ENCODE data around the gene AADACL4.
"Not testable (repeated sequence)": the region's sequence is repeated elsewhere in the genome, so short reads cannot be mapped to it uniquely, and the experiment has no call there.

Gene AADACL4

GRCh38 chr1:12674358-12674757, 30.5 kb downstream of the AADACL4 start:
- H3K27ac ChIP-seq: no peak overlapping the region
- no peak overlapping the region for H3K4me3 ChIP-seq
- H3K27me3 ChIP-seq: peaks cover 0 to 4% of the 10 kb centered on the region in 2 donors
- TF ChIP-seq CTCF (IDR thresholded peaks at IDR 0.05): no peak
- peaks cover 0 to 24% (median 12%) of the 10 kb centered on the region in 4 donors for H3K4me1 ChIP-seq
- H3K9me3 ChIP-seq: no peaks in the 10 kb centered on the region
- intact Hi-C loops (cut with DNase I; ENCODE audit: low total_unique reads): no loop called here
- DNase-seq: no peak
- no peaks in the 10 kb centered on the region for H3K36me3 ChIP-seq

DNA sequence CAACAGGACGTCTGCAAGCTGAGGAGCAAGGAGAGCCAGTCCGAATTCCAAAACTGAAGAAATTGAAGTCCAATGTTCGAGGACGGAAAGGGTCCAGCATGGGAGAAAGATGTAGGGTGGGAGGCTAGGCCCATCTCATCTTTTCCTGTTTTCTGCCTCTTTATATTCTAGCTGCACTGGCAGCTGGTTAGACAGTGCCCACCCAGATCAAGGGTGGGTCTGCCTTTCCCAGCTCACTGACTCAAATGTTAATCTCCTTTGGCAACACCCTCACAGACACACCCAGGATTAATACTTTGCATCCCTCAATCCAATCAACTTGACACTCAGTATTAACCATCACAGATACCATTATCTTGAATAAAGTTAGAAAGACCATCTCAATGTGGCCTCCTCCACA, 32.2 kb downstream of the AADACL4 start:
- H3K4me3 ChIP-seq: not testable (repeated sequence)

DNA sequence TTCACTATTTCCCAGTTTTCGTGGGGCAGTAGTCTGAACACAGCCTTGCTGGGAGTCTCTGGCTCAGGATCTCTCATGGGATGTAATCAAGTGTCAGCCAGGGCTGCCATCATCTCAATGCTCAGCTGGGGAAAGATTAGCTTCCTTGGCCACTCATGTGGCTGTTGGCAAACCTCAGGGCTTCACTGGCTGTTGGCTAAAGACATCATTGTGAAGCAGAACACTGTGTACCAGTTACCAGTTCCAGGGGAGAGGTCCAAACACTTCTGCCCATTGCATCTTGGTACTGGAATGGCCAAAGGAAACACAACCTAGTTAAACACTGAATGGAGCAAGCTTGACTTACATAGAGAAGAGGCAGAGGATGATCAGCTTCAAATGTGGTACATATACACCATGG, 33.7 kb downstream of the AADACL4 start:
- intact Hi-C loops (cut with DNase I; ENCODE audit: low total_unique reads): no loop called here
- H3K27me3 ChIP-seq: peaks cover 0 to 4% of the 10 kb centered on the region in 2 donors
- peaks cover 0 to 24% (median 12%) of the 10 kb centered on the region in 4 donors for H3K4me1 ChIP-seq
- H3K4me3 ChIP-seq: no peak overlapping the region
- no peaks in the 10 kb centered on the region for H3K36me3 ChIP-seq
- no peak for TF ChIP-seq CTCF (IDR thresholded peaks at IDR 0.05)
- DNase-seq: peak; percentile 72 to 87
- H3K9me3 ChIP-seq: no peaks in the 10 kb centered on the region
- peak overlapping the region; percentile 46 to 63 for H3K27ac ChIP-seq

More for the DNA sequence above, 32.2 kb downstream of the AADACL4 start:
- intact Hi-C loops (cut with DNase I; ENCODE audit: low total_unique reads); DNase-seq; H3K9me3 ChIP-seq; H3K27me3 ChIP-seq; H3K36me3 ChIP-seq; H3K27ac ChIP-seq: not testable (repeated sequence)
- peaks cover 0 to 24% (median 12%) of the 10 kb centered on the region in 4 donors for H3K4me1 ChIP-seq

DNA sequence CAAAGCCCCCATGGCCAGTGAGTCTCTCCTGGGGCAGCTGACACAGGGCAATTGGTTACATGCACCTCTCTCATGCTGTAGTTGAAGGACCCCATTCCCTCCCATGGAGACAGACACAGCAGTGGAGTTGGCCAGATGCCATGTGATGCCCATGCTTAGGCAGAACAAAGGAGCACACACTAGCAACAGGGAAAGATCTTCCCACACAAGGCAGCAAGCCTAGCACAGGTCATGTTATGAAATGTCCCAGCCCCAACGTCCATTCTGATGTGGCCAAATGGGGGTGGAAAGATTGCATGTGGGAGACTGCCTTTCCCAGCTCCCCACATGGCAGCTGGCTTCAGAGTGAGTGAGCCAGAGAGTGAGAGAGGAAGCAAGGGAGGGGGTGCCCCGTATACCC, 34.5 kb downstream of the AADACL4 start:
- intact Hi-C loops (cut with DNase I; ENCODE audit: low total_unique reads): no loop called here
- DNase-seq: no peak
- H3K27ac ChIP-seq: peak overlapping the region; percentile 23 to 63
- no peaks in the 10 kb centered on the region for H3K9me3 ChIP-seq
- no peaks in the 10 kb centered on the region for H3K36me3 ChIP-seq
- peaks cover 0 to 24% (median 12%) of the 10 kb centered on the region in 4 donors for H3K4me1 ChIP-seq
- no peak for TF ChIP-seq CTCF (IDR thresholded peaks at IDR 0.05)
- no peak overlapping the region for H3K4me3 ChIP-seq
- peaks cover 0 to 4% of the 10 kb centered on the region in 2 donors for H3K27me3 ChIP-seq

GRCh38 chr1:12678820-12679219, 34.9 kb downstream of the AADACL4 start:
- intact Hi-C loops (cut with DNase I; ENCODE audit: low total_unique reads): no loop called here
- no peak for DNase-seq
- Histone ChIP-seq H3K27ac (peak overlapping the region in 1 of 2 donors; percentile 63), H3K4me1 (peaks cover 0 to 24% (median 12%) of the 10 kb centered on the region in 4 donors), H3K27me3 (peaks cover 0 to 8% of the 10 kb centered on the region in 2 donors), H3K36me3 (no peaks in the 10 kb centered on the region), H3K4me3 (no peak overlapping the region), H3K9me3 (no peaks in the 10 kb centered on the region)
- no peak for TF ChIP-seq CTCF (IDR thresholded peaks at IDR 0.05)

DNA sequence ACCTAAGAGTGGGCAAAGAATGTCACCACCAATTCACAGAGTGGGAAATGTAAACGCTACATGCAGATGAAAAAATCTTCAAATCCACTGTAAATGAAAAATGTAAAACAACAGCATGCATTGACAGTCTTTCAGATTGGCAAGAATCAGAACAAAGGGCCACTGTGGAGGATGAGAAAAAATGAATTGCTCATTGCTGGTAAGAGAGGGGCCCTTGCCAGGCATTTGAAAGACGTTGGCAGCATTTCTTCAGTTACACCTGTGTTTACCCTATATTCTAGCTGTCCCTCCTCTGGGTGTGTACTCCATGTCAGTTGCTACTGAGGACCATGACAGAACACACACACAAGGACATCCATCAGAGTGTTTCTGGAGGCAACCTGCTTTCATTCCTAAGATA, 46.3 kb downstream of the AADACL4 start:
- Histone ChIP-seq H3K36me3 (no peaks in the 10 kb centered on the region), H3K4me3 (no peak overlapping the region), H3K9me3 (no peaks in the 10 kb centered on the region), H3K27me3 (no peaks in the 10 kb centered on the region), H3K27ac (no peak overlapping the region), H3K4me1 (no peaks in the 10 kb centered on the region)
- DNase-seq: no peak
- no peak for TF ChIP-seq CTCF (IDR thresholded peaks at IDR 0.05)
- intact Hi-C loops (cut with DNase I; ENCODE audit: low total_unique reads): no loop called here

All from tibial artery (tissue), 4 donors.